IPS-NIHi7 (cell line): ENCODE data around the gene BCL11B.
"Not testable (repeated sequence)": the region's sequence is repeated elsewhere in the genome, so short reads cannot be mapped to it uniquely, and the experiment has no call there.

Experiments used
- DNase-seq: peaks from one replicate; pipeline ENCODE4 v3.0.0; 2012; ENCODE audit warnings: mixed read lengths; ENCODE audit errors: extremely low spot score

Gene BCL11B

DNA sequence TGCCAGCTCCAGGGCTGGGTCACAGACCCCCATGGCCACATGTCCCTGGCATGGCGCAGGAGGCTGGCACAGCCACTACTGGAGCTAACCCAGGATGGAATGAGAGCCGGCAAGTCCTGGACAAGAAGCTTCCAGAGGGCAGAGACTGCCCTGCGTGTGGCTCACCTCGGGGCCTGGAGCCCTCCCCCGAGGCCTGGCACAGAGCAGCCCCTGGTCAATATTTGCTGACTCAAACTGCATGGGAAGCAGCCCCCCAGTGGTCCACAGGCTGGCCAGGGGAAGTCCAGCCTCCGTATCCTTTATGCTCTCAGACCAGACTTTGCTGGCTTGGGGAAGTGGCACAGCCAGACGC, 71.4 kb downstream of the BCL11B start:
- no peak for DNase-seq

DNA sequence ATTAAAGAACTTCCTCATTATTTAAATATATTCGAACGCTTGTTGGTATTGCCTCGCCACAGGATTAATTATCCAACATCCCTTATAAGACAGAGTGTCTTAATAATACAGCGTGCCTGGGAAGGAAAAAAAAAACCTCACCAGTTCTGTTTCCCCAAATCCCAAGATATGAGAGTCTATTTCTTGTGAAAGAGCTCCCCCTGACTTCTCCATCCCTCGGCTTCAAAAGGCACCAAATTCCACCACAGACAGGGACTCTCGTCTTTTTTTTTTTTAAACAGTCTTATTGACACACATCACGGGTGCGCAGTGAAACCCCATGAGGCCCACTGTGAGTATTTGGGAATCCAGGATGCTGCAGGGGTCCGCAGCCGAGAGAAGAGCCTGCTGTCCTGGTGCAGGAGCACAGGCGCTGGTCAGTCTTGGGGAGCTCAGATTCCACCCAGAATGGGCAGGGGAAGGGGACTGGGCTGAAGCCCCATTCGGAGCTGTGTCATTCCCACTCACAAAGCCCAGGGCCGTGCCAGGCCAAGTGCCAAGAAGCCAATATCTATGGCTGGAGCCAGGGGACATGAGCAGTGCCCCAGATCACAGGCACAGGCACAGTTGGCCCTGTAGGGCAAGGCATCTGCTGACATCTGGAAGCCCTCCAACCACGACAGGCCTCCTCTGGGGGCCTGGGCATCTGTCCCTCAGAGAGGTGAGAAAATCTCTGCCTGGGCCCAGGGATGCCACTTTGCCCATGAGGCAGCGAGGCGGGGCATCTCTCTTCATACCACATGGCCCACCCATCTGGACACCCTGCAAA, 71.9 kb downstream of the BCL11B start:
- no peak for DNase-seq

DNA sequence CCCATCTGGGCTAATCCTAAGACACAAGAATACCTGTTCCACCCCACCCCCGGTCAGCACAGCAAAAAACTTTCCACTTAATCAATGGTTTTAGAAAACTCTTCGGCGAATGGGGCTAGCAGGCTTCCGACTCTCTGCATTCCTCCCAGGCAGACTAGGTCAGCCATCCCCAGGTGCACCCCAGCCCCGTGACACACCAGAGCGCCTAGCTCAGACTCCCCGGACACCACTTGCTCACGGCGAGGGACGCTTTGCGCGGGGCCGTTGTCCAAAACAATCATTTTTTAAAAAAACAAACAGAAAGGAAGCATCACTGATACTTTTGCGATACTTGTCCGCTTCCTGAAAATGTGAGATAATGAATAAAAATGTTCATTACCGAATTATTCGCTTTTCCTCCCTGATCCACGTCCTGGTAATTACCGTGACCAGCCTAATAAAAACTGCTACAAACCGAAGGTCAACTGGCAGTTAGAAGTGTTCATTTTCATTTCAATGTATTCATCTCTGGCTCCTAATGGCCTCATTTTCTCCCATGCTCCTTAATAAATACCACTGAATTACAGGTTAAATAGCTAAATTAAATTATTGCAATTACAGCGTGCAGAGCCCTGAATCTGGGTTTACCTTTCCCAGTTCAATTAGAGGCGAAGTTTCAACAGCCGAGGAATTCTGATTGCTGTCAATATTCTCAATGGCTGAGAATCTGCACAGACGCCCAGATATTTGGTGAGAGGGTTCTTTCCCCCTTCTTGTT, 73.1 kb downstream of the BCL11B start:
- no peak for DNase-seq

- no peak for DNase-seq
Observed at GRCh38 chr14:99196310-99196650, 75.7 kb downstream of the BCL11B start.

- no peak for DNase-seq
Observed at GRCh38 chr14:99195602-99196309, 76.2 kb downstream of the BCL11B start.

GRCh38 chr14:99194736-99195135, 77.3 kb downstream of the BCL11B start:
- no peak for DNase-seq

DNA sequence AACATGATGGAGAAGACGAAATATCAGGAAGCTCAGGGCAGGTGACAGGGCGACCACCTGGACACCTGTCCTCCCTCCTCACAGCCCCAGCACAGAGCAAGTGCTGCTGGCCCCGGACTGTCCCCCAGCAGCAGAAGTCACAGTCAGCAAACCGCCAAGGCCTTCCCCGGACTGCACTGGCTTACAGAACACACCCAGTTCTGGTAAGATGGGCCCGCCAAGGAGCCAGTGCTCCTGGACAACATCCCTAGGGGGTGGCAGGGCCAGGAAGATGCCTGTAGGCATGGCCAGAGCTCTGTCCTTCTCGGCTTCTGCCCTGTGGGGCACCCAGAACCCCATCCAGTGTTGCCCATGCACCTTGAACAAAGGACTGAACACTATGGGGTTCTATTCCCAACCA, 77.9 kb downstream of the BCL11B start:
- DNase-seq, result no peak

GRCh38 chr14:99192830-99193229, 79.2 kb downstream of the BCL11B start:
- DNase-seq, result no peak

DNA sequence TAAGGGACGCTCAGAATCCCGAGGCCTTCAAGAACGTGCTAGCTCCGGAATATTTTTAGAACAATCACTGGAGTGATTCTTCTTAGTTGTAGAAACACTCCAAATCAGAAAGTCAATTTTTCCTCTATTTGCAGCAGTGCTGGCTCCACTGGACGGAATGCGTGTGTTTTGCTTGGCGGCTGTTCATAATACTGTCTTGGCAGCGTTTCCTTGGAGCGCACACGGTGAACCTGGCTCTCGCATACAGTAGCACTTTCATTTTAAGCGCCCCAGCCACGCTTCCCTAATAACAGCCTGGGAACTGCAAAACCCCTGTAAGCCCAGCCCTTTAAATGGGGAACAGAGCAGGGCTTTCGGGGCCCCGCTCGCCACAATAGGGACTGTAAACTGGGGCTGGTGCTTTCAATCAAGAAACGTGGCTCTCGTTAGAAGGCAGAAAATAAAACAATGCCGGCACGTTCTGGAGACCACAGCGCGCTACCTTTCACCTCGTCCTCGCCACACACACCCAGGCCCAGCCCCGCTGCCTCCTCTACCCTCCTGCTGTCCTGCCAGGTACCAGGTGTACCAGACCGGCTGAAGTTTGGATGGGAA, 79.9 kb downstream of the BCL11B start:
- no peak for DNase-seq

- no peak for DNase-seq
Observed at GRCh38 chr14:99191395-99192027, 80.5 kb downstream of the BCL11B start.

DNA sequence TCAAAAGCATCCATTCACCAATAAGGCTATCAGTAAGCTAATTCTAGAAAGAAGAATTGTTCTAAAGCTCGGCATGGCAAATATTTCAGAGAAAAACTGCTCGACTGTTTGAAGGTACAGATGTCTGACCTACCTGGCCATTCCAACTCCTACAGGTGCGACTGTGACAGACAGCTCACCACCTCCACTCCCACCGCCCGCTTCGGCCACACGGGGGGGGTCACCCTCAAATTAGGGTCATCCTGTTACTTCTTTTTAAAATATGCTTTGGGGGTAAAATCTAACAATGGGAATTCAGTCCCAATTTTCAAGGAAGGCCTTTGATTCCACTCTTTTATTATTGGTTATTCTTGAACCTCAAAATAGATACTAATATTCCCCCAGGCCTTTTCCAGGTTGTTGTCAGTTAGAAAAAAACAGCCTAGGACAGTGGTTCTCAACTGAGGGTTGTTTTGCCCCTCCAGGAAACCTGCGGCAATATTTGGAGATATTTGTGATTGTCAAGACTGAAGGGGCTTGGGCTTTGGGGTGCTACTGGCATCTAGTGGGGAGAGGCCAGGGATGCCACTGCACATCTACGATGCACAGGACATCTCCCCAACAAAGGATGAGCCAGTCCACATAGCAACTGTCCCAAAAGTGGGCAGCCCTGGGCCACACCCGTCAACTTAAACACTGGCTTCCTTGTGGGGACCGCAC, 81.2 kb downstream of the BCL11B start:
- no peak for DNase-seq

DNA sequence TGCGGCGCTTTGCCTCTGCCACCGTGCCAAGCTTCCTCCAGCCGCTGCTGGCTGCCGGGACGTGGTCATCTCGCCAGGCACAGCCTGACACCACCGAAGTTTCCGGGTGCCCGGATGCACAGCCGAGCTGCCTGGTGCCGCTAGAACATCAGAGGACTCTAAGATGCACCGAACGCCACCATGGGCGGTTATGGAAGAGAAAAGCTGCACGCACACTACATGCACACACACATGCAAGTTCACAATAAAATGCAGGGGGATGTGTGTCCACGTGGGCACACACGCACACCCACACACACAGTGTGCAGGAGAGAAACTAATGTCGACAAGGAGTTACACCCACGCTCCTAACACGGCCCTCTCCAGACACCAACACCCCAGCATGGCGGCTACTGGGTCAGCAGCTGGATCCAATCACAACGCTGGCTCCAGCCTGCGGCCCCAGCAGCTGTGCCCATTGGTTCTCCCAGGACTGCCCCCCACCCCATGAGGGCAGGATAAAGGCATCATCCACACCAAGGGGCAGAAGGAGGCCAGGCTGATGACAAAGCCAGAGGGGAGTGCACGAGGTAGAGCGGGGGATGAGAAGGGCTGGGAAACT, 82.7 kb downstream of the BCL11B start:
- no peak for DNase-seq

DNA sequence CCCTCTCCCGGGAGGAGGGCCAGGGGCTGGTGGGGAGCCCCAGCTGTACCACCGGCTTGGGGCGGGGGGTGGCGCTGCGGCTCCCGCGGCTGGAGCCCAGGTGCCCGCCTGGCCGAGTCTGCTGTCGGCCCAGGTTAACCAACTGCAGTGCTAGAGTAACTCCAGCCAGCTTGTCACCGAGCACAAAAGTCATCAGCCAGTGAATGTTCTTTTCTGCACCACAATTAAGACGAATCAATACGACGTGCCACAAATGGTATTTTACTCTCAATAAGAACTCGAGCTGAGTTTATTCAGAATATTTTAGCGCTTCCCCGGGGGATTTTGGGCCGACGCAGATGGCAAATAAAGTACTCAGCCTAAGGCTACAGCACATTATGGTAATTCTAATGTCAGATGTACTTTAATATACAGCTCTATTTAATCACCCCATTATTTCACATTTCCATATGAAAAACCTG, 83.2 kb downstream of the BCL11B start:
- DNase-seq, result peak; percentile 92

DNA sequence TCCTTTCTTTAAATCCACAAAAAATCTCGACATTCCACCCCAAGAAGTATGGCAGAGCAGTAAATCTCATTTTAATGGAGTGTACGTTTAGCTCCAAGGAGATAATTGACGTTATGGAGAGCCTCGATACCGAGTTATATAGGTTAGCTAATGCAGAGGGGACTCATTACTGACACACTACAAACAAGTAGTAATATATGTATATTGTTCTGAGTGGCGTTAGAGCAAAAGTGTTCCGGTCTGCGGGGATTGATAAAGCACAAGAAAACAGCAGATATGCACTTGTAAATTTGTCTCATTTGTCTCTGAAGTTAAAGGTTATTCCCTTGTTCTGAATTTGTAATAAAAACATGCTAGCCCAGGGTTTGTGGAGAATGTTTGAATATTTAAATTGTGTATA, 84.1 kb downstream of the BCL11B start:
- DNase-seq, result no peak

- no peak for DNase-seq
Observed at GRCh38 chr14:99186956-99187690, 84.9 kb downstream of the BCL11B start.

GRCh38 chr14:99186336-99186735, 85.7 kb downstream of the BCL11B start:
- not testable (repeated sequence) for DNase-seq

- DNase-seq, result no peak
Observed at GRCh38 chr14:99185436-99186068, 86.4 kb downstream of the BCL11B start.

GRCh38 chr14:99183716-99184115, 88.3 kb downstream of the BCL11B start:
- DNase-seq, result no peak

DNA sequence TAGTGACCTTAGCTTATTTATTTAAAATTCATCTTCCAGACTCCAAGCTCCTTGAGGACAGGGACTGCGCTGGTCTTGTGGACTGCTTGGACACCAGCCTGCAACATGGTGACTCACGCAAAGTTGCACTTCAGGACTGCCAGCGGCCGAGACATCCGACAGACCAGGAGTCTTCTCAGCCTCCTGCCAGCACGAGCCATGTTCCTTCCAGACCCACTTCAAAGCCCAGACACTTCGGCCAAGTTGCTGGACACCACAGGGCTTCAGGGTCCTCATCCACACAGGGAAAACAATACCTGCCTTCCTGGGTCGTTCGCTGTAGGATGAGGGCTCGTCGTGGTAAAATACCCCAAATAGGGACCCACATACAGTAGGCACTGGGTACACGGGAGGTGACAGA, 88.7 kb downstream of the BCL11B start:
- DNase-seq, result no peak
